Inflammatory macrophage treated with lipopolysaccharide for 4 hours (primary cell): ENCODE results near the gene ETV4.

Experiments used
- DNase-seq: peaks from one replicate; pipeline ENCODE4 v3.0.0-alpha.2; 2020

The ETV4 gene

DNA sequence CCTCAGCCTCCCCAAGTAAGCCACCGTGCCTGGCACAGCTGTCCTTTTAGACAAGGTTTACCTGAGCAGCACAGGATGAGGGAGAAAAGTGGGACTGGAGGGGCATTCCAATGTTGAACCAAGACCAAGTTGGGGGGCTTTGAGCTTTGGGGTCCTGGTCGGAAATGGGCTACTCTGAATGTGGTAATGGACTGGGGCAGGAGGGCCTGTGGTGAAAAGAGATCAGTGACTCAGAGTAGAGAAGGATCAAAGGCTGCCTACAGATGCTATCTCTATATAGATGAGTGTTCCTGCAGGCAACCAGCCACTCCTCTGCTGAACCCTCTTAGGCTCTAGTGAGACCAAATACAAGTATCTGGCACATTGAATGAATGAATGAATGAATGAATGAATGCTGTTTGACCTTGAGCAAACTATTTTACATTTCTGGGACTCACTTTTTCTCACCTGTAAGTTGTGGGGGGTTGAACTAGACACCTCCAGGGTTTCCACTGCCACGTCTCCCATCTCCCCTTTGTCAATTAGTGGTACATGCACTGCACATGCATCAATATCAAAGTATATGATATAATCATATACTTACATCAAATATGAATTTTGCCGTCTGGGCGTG is 26.3 kb upstream of the ETV4 start:
- DNase-seq = no peak

DNA sequence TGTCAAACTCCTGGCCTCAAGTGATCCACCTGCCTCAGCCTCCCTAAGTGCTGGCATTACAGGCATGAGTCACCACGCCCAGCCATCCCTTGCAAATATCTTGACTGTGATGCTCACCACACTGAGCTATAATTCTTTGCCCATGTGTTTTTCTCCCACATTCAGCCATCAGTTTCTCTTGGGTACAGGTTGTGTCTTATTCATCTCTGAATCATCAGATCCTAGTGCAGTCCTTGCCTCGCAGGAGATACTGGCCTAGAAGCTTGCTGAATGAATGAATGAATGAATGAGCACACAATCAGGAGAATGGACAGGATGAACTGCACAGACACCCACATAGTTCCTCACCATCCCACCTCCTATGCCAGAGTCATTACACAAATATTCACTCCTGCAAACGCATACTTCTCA is 24.4 kb upstream of the ETV4 start:
- DNase-seq = no peak

DNA sequence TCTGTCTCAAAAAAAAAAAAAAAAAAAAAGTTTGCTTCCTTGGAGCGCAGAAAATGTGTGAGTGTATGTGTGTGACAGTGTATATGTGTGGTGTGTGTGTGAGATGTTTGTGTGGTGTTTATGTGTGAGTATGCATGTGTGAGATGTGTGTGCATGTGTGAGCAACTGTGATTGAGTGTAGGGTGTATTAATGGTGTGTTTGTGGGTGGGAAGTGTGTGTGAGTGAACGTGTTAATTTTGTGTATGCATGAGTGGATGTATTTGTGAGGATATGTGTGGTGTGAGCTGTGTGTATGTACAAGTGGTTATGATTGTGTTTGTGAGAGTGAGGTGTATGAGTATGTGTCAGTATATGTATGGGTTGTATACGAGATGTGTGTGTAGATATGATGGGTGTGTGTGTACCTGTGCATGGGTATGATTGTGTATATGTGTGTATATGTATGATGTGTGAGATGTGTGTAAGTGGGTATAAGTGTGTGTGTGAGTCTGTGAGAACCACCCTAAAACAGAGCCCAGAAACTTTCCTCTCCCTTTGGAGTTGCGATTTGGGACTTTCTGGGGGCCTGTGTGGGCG is 22.5 kb upstream of the ETV4 start:
- DNase-seq = no peak

DNA sequence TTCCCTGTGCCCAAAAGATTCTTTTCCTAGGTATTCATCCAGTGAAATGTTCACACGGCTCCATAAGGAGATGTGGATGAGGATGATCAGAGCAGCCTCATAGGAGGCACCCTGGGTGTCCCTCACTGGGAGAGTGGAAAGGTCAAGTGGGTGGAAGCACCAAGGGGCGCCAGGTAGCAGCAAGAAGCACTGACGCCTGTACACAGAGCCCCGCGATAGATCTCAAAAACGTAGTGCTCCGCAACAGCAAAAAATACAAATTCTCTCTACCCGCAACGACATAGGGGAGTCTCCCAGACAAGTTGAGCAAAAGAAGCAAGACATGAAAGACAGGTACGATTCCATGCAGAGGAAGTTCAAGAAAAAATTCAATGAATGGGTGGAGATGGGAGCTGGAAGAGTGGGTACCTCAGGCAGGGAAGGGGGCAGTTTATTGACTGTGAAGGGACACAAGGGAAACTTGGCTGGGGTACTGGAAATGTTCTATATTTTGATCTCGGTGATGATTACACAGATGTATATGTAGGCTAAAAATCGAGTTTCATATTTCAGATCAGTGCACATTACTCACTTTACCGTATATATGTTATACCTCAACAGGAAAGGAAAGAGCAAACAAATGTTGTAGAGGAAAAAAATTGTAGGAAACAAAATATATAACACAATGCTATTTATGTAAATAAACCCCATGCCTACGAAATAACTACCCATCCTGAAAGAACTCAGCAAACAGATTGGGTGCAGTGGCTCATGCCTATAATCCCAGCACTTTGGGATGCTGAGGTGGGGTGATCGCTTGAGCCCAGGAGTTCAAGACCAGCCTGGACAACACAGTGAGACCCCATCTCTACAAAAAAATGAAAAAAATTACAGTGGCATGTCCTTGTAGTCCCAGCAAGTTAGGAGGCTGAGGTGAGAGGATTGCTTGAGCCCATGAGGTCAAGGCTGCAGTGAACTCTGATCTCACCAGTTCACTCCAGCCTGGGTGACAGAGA is 17.8 kb upstream of the ETV4 start:
- DNase-seq = no peak

DNA sequence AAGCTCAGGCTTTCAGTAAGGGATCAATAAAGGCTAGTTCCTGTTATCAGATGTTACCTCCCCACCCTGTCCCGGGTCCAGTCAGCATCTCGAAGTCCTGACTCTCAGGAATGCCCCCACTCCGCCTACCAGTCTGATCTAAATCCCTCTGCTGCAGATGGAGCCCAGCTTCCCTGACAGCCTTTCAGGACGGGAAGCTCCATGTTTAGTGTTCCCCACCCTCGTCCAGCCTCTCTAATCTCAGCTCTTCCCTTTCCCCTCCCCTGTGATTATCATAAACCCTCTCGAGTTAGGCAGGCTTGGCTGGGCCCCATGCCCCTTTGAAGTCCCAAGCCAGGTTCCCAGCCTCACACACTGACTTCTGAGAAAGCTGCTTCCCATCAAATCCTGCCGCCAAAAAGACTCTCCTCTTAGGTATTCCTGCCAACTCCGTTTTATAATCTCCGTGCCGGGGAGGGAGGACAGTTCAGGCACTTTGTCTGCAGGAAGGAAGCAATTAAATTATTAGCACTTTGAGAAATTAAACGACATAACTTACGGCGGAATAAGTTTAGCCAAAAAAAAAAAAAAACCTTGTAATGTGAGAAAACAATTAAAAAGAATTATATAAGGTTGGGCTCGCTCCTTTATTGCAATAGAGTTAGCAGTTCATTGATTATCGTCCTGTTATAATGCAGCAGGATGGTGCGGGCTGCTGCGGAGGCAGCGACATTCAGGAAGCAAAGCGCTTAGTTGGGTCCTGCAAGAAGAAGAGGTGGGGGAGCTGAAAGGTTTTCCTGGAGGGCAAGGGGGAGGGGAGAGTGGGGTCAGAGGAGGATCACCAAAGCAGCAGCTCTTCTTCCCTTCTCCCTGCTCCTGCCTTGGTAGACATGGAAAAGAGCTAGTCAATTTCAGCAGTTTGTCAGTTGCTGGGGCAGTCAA is 16.8 kb upstream of the ETV4 start:
- no peak for DNase-seq

DNA sequence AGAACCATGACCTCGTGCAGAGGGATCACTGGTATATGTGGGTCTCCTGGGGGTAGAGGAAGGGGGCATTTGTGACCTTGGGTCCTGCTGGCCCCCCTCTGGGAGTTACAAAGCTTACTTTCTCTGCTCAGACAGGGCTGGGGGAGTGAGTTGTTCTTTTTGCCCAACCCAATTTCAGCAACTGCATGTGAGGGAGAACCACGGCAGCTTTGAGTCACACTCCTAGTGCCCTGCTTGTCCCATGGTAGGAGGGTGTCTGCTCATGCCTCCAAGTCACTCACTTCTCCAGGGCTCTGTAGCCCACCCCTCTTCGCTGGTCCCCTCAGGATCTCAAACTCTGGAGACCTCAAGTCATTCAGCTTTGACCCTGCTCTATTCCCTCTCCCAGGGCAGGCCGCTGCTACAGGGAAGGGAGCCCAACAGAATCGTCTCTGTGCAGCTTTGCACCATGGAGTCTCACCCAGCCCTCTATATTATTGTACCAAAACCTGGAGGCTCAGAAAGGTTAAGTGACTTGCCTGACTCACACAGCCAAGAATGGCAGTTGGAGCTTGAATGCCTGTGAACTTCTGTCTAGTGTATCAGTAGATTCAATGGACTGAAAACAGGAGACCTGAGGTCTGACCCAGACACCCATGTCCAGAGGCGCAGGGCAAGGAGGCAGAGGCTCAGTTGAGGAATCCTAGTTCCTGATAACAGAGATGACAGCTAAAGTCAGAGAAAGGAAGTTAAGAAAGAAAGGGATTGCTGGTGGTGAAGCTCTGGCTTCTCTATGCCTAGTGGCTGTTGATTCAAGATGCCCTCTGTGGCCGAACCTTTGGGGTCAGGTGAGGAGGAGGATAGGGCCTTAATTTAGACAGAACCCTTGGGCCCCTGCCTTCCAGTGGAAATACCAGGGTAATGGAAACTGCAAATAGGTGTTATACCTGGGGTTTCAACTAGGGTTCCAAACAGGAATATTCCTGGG is 14.6 kb upstream of the ETV4 start:
- peak; percentile 14 for DNase-seq

DNA sequence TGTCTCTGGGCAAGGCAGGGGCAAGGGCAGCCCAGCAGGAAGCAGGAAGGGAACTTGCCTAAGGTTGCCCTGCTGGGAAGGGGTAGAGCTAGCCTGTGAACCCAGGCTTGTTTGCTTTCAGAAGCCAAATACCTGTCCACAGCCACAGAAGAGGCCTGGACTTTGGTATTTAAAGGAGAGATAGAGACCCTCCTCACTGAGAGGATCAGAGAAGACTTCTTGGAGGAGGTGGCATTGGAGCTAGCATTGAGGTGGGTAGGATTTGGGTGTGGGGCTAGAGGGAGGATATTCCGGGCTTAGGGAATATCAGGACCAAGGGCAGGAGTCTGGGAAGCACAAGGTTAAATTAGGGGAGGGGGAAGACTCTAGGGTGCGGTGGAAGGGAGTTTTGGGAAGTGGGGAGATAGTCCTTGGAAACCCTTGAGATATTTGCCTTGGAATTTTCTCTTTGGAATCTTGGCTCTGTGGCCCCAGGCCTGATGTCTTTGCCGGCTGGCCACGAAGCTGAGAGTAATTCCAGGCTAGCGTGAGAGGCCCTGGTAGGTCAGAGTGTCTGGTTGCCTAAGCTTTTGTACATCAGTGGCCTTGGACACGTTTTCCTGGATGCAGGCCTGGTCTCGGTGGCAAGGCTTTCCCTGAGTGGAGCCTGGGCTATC is 13.1 kb upstream of the ETV4 start:
- DNase-seq = no peak

DNA sequence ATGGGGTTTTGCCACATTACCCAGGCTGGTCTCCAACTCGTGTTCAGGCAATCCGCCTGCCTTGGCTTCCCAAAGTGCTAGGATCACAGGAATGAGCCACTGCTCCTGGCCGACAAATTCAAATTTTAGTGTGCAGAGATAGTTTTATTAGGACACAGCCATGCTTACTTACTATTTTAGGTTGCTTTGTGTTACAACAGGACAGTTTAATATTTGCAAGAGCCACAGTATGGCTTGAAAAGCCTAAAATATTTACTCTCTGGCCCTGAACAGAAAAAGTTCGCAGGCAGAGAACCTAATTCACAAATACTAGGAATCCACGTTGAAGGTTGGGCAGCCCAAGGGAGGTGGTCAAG is 12.6 kb upstream of the ETV4 start:
- DNase-seq = no peak

DNA sequence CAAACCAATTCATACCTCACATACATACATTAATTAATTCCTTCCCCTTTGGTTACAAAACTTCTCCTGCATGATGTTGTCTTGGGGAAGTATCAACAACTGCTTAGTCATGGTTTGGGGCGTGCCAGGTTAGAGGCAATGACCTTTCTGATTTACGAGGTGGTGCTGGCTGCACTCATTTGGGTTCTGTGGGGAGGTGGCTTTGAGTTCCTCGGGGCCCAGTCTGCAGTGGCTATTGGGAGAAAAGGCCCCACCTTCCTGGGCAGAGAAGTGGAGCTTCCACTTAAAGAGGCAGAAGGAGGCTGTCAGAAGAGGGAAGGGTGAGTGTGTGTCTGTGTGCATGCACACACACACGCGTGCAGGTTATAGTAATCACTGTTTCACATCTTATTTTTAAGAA is 10.2 kb upstream of the ETV4 start:
- DNase-seq = peak; percentile 85

DNA sequence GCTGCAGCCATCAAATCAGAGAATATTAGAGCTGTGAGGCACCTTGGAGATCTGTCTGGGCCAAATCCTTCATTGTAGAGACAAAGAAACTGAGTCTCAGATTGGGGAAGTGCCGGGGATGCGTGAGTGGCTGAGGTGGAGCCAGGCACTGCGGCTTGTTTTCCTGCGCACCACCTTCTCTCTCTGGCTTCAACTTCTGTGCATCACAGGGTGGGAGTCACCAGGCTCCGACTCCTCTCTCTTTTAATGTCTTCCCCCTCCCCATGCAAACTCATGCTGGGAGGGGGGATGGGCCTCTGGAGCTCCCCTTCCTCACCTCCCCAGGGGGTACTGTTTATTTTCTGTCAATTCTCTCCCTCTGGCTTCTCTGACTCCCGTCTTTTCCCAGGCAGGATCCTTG is 8.7 kb upstream of the ETV4 start:
- no peak for DNase-seq

DNA sequence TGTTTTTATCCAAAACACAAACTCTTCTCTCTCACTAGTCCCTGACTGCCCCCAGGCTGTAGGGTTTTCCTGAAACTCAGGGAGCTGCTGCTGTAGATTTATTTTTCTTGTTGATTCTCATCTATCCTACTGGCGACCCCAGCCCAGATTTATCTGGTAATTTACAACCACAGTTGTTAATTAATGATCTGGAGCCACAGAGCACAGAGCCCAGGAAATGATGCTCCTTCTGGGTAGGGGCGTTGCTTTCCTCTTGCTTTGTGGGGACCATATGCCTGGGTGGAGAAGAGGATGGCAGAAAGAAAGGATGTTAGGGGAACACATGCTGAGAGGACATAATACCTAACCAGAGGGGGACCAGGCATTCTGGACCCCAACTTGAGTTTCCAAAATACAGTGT is 7.4 kb upstream of the ETV4 start:
- DNase-seq = no peak

DNA sequence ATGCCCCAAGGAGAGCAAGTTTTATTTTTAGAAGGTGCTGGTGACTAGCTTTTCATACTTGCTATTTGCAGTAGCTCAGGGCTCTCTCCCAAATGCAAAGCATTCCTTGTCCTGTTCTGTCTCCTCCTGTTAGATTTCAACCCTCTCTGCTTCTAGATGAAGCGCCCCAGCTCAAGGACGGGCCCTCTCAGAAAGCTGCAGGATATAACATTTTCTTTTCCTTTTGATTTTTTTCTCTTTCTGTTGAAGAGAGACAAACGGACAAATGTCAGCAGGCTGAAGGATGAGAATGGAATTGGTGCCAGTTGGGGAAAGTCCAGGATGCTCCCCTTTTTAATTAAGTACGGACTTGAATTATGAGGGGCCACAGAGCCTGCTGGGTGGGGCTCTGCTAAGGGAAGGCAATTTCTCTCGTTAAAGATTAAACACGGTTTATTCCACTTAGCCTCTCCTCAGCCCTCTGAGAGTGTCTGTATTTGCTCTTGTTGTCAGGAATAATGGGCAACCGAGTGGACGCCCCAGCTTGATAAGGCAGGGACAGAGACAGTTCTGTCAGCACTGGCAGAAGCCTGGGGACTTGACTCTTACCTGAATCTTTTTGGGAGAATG is 6.2 kb upstream of the ETV4 start:
- no peak for DNase-seq

DNA sequence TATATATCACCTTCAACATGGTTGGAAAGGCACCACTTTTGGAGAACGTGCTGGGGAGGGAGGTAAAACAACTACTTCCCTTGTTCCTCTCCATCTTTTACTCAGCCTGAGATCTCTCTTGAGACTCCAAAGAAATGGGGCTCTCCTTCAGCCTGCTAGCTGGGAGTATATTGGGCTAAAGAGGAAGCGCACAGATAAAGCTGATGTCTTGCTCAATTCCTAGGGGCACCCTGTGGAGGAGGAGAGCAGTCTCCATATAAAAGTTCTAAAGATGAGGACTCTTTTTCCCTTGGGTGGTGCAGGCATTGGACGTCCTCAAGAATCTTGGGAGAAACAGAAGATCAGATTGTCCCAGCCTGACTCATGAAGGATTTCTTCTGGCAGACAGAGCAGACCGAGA is 4.6 kb upstream of the ETV4 start:
- peak; percentile 27 for DNase-seq

DNA sequence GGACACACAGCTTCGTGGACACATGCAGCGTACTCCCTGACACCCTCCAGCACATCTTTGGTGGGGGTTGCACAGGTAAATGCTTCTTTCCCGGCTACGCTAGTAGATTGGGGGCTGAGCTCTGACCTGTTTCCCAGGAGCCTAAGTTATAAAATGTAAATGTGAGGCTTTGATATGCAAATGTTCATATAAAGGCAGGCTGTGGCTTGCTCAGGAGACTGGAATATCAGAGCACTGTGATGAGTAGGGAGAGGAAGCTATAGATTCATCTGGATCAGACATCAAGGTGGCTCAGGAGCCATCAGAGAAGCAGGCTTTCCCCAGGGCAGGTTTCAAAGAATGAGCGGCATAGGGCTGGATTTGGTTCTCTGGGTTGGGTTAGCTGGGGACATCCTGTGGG is 3.4 kb upstream of the ETV4 start:
- DNase-seq = no peak

DNA sequence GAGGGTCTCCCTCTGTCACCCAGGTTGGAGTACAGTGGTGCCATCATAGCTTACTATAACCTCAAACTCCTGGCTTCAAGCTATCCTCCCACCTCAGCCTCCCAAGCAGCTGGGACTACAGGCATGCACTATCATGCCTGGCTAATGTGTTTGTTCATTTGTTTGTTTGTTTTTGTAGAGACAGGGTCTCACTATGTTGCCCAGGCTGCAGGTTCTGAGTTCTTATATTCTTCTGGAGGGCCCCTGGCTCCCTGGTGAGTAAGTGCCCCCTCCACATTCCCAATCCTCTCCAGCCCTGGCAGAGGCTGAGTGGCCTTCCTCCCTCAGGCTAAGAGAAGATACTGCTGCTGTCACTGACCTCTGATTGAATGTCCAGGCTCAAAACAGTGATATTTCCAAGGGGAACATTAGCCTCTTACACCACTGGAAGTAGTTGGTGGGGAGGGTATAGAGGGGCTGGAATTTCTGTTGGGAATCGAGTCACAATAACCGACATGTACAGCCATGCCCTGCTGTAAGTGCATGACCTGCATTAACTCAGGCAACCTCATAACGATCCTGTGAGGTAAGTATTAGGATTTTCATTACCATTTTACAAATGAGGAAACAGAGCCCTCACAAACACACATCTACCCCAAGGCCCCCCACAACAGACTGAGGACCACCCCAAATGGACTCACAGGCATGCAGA is 2.7 kb upstream of the ETV4 start:
- no peak for DNase-seq

DNA sequence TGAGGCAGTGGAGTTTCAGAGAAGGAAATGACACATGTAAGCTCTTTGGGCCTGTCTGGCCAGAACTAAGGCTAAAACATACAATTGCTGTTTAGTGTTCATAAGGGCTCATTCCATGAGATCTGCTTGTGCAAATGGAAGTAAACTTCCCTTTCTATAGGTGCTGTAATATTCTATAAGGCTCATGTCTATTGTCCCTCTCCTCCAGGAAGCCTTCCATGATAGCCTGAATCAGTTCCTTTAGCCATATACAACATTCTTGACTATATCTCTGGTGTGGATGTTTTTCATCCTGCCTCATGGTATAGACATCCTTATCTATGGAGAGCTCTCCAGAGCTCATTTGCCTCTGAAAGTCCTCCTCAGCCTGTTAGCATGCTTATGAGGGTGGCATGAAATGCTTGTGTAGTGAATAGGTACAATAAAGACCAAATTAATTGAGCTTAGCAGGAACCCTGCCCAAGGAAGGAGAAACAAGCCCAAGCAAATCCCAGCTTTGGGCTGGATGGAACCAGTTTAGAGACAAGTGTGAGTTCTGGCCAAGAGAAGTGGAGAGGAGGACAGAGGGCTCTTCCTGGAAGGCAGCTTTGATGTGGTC is 1.6 kb upstream of the ETV4 start:
- no peak for DNase-seq

DNA sequence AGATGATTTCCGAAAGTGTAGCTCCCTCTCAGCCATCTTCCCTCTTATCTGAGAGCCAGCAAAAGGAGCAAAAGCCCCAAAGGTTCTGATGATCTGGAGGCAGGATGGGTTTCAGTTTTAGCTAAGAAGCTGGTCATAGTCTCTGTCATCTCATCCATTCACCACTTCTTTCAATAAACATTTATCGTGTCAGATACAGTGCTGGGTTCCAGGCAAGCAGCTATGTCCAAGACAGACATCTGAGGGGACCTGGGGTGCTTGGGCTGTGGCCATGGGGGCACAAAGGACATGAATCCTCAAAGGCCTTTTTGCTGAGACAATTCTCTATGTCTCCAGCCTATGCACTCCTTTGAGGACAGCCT is 1.0 kb upstream of the ETV4 start:
- DNase-seq = no peak

DNA sequence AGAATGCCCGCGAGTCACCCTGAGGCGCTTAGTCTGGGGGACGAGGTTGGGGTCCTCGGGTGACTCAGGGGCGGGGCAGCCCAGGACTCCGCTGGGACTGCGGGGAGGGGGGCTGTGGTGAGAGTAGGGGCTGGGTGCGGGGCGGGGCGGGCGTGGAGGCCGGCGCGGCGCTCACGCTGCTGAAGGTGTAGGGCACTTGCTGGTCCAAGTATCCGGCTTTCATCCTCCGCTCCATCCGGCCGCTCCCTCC is 832 bp downstream of the ETV4 start:
- no peak for DNase-seq

DNA sequence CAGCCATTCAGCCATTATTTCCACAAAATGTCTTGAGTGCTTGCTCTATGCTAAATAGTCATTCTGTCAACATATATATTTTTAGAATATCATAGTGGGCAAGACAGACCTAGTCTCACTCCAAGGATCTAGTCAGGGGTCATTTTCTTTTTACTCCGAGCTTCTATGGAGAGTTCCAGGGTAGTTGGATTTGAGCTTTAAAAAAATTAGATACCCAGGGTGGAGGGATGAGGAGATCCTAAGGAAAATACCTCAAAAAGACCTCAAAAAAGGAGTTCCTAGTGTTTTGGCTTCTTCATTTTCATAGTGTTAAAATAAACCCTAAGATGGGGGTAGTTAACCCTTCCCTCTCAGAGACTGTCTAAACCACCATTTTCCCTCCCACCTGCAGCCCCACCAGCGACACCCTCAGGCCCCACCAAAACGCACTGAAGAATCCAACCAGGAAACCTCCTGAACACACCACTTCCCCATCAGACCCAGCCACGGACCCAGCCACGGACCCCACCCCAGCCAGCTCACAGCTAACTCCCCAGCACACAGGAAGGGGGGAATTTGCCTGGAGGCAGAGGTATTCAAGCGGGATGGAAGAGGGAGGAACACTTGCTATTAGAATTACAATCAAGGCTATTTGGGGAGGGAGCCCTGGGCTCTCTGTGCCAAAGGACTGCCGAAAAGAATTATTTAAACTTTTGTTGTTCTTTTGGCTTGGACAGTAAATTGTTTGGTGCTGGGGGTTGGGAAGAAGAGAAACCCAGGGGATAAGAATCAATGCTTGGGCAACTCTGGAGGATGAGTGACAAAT is 2.2 kb downstream of the ETV4 start:
- DNase-seq = no peak
